ENCODE data around the gene FAM83E. TPM values are rescaled to one million over a fixed set of nuclear protein-coding genes. Genes with fewer than 3 reads are reported as not detected.

Gene FAM83E
- total RNA-seq, 1 donor from 2014 or later = 3.7 TPM

- H3K27ac Mint-ChIP-seq = no peak overlapping the region
- TF ChIP-seq CTCF (IDR thresholded peaks at IDR 0.05; ENCODE audit: unreplicated experiment) = no peak
- no peak overlapping the region for H3K4me3 Mint-ChIP-seq
Observed at GRCh38 chr19:48598996-48599700, 15.7 kb downstream of the FAM83E start.

GRCh38 chr19:48596679-48597465 lies 18.0 kb downstream of the FAM83E start:
- H3K27me3 Mint-ChIP-seq (ENCODE audit: low read depth) = no peaks in the 10 kb centered on the region
- H3K9me3 Mint-ChIP-seq = no peaks in the 10 kb centered on the region
- no peak for TF ChIP-seq CTCF (IDR thresholded peaks at IDR 0.05; ENCODE audit: unreplicated experiment)
- H3K27ac Mint-ChIP-seq = no peak overlapping the region
- DNase-seq (ENCODE audit: low spot score in 2 of 2, unreplicated experiment in 2 of 2) = no peak
- no peaks in the 10 kb centered on the region for H3K4me1 Mint-ChIP-seq
- H3K4me3 Mint-ChIP-seq = no peak overlapping the region
- H3K36me3 Mint-ChIP-seq = no peaks in the 10 kb centered on the region

More at GRCh38 chr19:48598996-48599700, 15.7 kb downstream of the FAM83E start:
- Mint-ChIP-seq H3K27me3 (ENCODE audit: low read depth) (no peaks in the 10 kb centered on the region), H3K4me1 (no peaks in the 10 kb centered on the region), H3K36me3 (no peaks in the 10 kb centered on the region), H3K9me3 (no peaks in the 10 kb centered on the region)
- no peak for DNase-seq (ENCODE audit: low spot score in 2 of 2, unreplicated experiment in 2 of 2)

- no peak for TF ChIP-seq CTCF (IDR thresholded peaks at IDR 0.05; ENCODE audit: unreplicated experiment)
- no peak overlapping the region for H3K4me3 Mint-ChIP-seq
Observed at GRCh38 chr19:48596237-48596636, 18.6 kb downstream of the FAM83E start.

GRCh38 chr19:48595833-48596232 lies 19.0 kb downstream of the FAM83E start:
- H3K4me3 Mint-ChIP-seq = no peak overlapping the region
- no peak for DNase-seq (ENCODE audit: low spot score in 2 of 2, unreplicated experiment in 2 of 2)
- H3K36me3 Mint-ChIP-seq = no peaks in the 10 kb centered on the region
- TF ChIP-seq CTCF (IDR thresholded peaks at IDR 0.05; ENCODE audit: unreplicated experiment) = no peak
- no peaks in the 10 kb centered on the region for H3K27me3 Mint-ChIP-seq (ENCODE audit: low read depth)
- no peaks in the 10 kb centered on the region for H3K4me1 Mint-ChIP-seq
- H3K9me3 Mint-ChIP-seq = no peaks in the 10 kb centered on the region
- no peak overlapping the region for H3K27ac Mint-ChIP-seq

More at GRCh38 chr19:48596237-48596636, 18.6 kb downstream of the FAM83E start:
- H3K27ac Mint-ChIP-seq = no peak overlapping the region
- H3K9me3 Mint-ChIP-seq = no peaks in the 10 kb centered on the region
- H3K36me3 Mint-ChIP-seq = no peaks in the 10 kb centered on the region
- no peak for DNase-seq (ENCODE audit: low spot score in 2 of 2, unreplicated experiment in 2 of 2)
- no peaks in the 10 kb centered on the region for H3K4me1 Mint-ChIP-seq
- H3K27me3 Mint-ChIP-seq (ENCODE audit: low read depth) = no peaks in the 10 kb centered on the region

- no peak overlapping the region for H3K27ac Mint-ChIP-seq
Observed at GRCh38 chr19:48595171-48595570, 19.7 kb downstream of the FAM83E start.

More at GRCh38 chr19:48595171-48595570, 19.7 kb downstream of the FAM83E start:
- Mint-ChIP-seq H3K4me3 (no peak overlapping the region), H3K9me3 (no peaks in the 10 kb centered on the region), H3K36me3 (no peaks in the 10 kb centered on the region), H3K27me3 (ENCODE audit: low read depth) (no peaks in the 10 kb centered on the region), H3K4me1 (no peaks in the 10 kb centered on the region)
- TF ChIP-seq CTCF (IDR thresholded peaks at IDR 0.05; ENCODE audit: unreplicated experiment) = no peak
- no peak for DNase-seq (ENCODE audit: low spot score in 2 of 2, unreplicated experiment in 2 of 2)
